LoVo (cell line): ENCODE measurements around the gene TNIK.
"Not testable (repeated sequence)": the region's sequence is repeated elsewhere in the genome, so short reads cannot be mapped to it uniquely, and the experiment has no call there.

Experiments used
- DNase-seq: peaks from one replicate; pipeline ENCODE4 v3.0.0-alpha.2; 2016; ENCODE audit warnings: low spot score

The TNIK gene

DNA sequence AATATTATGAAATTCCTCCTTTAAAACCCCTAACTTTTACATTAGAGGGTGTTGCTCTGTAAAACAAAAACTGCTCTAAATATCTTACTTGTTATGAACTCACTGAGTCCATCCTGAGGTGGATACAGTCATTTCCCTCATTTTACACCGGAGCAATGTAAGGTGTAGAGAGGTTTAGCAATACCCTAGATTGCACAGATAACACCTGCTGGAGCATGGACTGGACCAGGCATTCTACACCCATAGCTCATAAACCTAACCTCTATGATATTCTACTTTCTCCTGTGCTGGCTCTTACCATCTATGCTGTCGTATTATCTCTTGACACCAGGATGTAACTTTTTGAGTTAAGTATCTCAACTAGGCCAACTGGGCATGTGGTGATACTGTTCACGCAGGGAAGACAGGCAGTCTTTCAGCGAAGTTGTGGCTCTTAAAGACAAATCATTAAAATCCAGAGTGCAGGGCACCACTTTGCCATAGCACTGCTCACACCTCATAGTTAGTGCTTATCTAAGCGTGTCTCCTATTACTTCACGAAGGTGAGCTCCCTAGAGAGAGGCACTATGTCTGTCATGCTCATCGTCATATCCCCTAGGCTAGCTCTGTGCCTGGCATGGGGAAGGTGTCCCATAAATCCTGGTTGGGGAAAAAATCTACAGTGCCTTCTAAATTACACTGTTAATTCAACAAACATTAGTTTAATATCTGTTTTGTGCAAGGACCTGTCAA, 333.6 kb downstream of the TNIK start:
- no peak for DNase-seq

DNA sequence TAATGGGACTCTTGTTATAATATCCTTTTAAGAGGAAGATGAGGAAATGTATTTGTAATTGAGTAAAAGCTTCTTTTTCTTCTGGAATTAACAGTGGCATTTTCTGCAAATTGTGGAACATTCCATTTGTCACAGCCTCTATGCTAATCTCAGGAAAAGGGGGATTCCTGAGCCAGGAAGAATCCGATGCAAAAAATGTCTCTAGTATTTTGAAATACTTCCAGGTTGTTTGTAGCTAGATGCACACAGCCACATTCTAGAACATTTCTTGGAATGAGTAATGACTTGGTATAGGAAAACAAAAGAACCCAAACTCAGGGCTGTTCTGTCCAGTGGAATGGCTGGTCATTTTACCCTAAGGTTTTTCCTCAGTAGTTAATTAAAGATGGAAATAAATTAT, 335.2 kb downstream of the TNIK start:
- DNase-seq: no peak

DNA sequence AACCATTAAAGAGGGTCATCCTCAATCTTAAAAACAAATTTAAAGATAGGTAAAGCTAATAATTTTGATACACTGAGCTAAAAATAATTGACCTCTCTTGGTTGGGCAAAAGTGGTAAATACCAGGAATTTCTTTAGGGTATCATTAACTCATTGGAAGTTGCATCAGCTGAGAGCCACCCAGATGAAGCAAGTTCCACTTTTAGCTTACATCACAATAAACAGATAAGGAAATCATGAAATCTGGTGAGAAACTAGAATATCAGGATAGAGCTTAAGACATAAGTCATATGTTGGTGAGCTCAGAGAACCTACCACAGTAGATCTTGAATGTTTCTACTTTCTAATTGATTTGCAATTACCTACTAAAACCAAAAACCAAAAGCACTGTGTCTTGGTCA, 336.3 kb downstream of the TNIK start:
- DNase-seq: no peak

GRCh38 chr3:171122861-171123260, 337.3 kb downstream of the TNIK start:
- DNase-seq: no peak

GRCh38 chr3:171122240-171122639, 338.0 kb downstream of the TNIK start:
- no peak for DNase-seq

DNA sequence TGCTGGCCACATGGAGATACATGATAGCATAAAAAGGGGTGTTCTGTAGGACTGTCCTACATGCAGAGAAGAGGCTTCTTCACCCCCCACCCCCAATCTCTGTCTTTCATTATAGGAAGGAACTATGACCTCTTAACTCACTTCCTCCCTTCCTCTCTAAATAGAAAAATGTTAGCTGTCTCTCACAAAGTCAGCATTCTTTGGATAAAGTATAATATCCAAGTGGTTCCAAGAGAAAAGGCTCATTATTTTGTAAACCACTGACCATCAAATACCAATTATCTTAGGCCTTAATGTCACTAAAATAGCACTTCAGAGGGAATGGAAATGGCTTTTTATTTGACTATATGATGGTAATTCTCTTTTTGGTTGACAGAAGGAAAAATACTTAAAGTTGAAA, 338.4 kb downstream of the TNIK start:
- DNase-seq: no peak

DNA sequence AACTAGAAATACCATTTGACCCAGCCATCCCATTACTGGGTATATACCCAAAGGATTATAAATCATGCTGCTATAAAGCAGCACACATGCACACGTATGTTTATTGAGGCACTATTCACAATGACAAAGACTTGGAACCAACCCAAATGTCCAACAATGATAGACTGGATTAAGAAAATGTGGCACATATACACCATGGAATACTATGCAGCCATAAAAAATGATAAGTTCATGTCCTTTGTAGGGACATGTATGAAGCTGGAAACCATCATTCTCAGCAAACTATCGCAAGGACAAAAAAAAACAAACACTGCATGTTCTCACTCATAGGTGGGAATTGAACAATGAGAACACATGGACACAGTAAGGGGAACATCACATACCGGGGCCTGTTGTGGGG, 340.8 kb downstream of the TNIK start:
- DNase-seq: not testable (repeated sequence)

DNA sequence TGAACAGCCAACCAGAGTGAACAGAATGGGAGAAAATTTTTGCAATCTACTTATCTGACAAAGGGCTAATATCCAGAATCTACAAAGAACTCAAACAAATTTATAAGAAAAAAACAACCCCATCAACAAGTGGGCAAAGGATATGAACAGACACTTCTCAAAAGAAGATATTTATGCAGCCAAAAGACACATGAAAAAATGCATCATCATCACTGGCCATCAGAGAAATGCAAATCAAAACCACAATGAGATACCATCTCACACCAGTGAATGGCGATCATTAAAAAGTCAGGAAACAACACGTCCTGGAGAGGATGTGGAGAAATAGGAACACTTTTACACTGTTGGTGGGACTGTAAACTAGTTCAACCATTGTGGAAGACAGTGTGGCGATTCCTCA, 341.2 kb downstream of the TNIK start:
- DNase-seq: not testable (repeated sequence)

GRCh38 chr3:171116824-171117395, 343.3 kb downstream of the TNIK start:
- no peak for DNase-seq

DNA sequence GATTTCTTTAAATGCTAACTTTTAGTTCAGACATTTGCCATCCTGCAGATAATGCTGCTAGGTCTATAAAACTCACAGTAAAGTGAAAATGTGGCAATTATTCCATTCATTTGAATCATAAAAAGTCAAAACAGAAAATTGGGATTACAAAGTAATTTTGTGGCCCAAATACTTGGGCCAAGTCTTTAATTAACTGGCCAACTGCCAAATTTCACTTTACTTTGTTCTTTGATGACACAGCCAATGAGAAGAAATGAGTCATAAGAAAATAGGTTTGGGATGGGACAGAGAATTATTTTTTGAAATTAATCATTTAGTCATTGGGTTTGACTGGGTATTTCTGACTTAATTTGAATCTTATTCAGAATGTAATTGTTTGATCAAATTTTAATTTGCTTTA, 343.8 kb downstream of the TNIK start:
- no peak for DNase-seq

GRCh38 chr3:171115667-171116066, 344.5 kb downstream of the TNIK start:
- DNase-seq: no peak

- DNase-seq: no peak
These were observed 346.5 kb downstream of the TNIK start for GRCh38 chr3:171113716-171114115.

GRCh38 chr3:171110715-171111114, 349.5 kb downstream of the TNIK start:
- no peak for DNase-seq

GRCh38 chr3:171108066-171108465, 352.1 kb downstream of the TNIK start:
- DNase-seq: no peak

GRCh38 chr3:171103185-171103584, 357.0 kb downstream of the TNIK start:
- DNase-seq: no peak

DNA sequence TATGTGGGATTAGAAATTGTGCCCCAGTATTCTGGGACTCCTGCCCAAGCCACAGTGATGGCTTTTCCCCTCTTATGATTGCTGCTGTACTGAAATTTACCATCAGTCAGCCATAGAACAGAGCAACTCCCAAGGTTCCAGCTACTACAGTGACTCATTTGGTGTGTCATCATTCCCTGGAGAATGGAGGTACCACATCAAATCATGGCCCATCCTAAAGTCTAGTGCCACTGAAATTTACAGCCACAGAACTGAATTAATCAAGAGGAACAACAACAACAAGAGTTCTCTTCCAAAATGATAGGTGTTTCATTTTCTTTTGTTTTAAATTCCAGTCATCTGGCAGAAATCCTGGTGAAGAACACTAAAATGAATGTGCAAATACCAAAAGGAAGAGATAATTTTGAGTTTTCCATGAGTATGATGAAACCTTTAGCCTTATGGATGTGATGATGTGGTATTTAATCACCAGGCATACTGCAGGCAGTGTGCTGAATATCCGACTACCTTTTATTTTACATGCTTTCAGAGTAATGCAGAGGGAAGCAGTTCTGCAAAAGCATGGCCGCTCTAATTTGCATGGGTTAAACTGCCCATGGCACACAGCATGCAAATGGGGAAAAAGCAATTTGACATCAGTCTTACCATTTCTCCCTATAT, 358.1 kb downstream of the TNIK start:
- no peak for DNase-seq

DNA sequence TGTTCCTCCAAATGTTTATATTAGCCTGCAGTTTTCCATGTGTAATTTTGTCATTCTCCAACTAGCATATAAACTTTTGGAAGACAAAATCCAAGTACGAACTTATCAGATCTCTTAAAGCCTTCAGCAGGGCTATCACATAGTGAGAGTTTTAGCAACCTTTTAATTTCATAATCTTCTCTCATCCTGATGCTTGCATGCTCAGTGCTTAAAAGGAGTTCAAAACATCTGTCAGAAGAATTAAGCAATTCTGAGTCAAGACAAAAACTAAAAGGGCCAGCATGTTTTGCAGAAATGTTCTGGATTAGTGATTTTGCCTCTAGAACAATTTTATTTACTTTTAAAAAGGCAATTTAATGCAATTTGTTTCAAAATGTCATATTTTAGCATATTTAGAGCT, 360.3 kb downstream of the TNIK start:
- DNase-seq: no peak

- no peak for DNase-seq
These were observed 365.1 kb downstream of the TNIK start for GRCh38 chr3:171095063-171095462.

DNA sequence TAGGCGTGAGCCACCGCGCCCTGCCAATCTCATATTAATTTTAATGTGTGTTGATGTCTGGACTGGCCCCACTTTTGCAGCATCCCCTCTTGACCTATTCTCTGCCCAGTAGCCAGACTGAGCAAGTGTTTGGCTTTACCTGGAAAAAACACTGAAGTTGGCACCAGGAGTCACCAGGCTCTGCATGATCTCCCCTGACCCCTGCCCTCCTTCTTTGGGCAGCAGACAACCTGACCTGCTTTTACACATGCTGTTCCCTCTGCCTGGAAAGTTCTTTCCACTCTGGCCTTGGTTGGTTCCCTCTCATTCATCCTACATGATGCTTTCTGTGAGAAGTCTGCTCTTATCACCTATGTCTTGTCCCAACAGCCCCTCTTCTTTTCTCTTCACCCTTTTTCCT, 365.8 kb downstream of the TNIK start:
- DNase-seq: no peak

GRCh38 chr3:171093462-171093861, 366.7 kb downstream of the TNIK start:
- no peak for DNase-seq

DNA sequence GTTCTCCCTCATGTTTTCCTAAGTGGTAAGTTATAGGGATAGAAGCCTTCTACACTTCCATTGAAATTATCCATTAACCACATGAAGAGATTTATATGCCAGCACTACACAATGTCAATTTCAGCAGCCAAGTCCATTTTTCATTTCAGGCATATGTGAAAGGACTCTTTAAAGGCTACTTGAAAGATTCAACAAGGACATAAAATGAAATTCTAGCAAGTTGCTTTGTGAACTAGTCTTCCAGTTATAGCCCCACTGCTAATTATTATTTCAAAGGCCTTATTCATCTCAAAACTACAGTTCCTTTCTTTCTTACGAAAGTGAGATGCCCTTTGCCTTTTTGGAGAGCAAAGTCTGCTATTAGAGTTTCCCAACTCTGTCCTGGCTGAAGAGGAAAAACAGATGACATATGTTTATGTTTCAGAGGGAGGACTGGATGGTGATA, 367.7 kb downstream of the TNIK start:
- DNase-seq: no peak

DNA sequence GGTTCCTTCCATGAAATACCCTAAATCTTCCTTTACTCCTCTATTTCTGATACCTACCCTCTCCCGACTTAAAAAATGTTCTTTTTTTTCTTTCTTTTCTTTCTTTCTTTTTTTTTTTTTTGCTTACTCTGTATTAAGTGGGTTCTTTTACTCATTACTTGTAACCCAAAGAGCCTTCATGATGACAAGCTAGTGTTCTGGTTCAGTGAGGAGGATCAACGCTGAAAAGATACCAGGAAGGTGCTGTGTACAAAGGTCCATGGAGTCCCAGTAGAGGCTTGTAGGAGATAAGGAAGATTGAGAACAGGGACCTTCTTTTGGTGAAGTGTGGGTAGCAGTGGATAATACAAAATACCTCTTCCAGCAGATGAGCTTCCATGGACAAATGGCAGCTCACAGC, 369.9 kb downstream of the TNIK start:
- no peak for DNase-seq

- no peak for DNase-seq
These were observed 371.0 kb downstream of the TNIK start for GRCh38 chr3:171088964-171089754.
